Measurements from ENCODE around the gene APEH.

Gene APEH

DNA sequence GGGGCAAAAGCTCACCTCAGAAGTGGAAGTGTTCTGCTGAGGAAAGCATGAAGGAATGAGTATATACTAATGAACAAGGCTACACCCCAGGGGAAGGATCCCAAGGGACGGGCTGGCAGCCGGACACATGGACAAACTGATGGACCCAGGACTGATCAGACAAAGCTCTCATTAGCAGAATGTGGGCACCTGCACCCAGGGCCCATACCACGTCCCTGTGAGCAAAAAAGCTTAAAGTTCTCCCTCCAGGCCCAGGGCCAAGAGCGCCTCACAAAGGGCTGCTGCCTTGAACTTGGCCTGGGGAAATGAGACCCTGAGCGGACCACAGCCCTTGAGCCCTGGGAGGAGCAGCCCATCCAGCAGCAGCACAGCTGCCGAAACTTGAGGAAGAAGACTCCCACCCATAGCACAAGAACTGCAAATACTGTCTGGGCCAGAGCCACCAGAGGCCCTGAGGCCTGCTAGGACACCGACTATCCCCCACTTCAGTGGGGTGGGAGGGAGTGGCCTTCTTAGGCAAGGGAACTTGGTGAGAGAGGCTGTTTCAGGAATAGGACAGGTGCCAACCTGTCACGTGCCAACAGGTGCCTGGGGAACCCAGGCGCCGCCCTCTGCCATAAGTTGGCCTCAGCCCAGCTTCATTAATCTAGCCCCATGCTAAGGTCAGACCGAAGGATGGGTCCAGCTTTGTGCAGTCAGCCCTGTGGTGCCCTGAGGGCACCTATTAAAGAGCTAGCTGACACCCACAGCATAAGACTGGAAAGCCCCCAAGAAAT, 51.9 kb downstream of the APEH start:
- no peak for DNase-seq (ENCODE audit: low read depth in 2 of 2)

- DNase-seq (ENCODE audit: low read depth in 2 of 2) = no peak
Observed at GRCh38 chr3:49727154-49727923, 53.2 kb downstream of the APEH start.

DNA sequence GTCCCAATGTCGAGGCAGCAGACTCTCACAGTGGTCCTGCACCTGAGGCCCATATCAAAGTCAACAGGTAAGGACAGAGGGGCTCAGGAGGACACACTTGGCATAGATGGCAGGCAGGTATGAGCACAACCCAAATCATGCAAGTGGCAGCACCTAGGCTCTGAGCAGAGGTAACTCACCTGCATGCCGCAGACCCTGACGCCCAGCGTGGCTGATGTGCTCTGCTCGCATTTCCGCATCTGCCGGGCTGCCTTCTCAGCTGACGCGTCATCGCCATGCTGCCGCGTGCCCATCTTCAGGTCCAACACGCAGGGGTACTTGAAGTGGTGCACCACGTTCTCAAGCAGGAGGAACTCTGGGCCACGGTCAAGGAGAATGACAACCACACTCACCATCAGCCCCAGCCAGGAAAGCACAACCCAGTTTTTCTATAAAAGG, 53.8 kb downstream of the APEH start:
- DNase-seq (ENCODE audit: low read depth in 2 of 2) = no peak

DNA sequence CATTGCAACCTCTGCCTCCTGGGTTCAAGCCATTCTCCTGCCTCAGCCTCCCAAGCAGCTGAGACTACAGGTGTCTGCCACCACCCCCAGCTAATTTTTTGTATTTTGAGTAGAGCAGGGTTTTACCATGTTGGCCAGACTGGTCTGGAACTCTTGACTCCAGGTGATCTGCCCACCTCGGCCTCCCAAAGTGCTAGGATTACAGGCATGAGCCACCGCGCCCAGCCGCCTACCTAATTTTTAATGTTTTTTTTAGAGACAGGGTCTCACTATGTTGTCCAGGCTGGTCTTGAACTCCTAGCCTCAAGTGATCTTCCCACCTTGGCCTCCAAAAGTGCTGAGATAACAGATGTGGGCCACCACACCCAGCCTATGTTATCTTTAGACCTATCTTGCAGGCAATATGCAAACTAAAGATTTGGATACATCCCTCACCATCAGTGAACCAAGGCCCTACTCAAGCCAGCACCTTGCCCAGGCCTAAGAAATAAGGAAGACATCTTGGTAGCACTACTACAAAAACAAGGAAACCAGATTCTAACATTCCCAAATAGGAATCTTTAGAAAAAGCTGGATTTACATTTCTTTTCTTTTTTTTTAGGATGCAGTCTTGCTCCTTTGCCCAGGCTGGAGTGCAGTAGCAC, 55.9 kb downstream of the APEH start:
- DNase-seq (ENCODE audit: low read depth in 2 of 2) = no peak

- DNase-seq (ENCODE audit: low read depth in 2 of 2) = no peak
Observed at GRCh38 chr3:49732597-49732996, 58.4 kb downstream of the APEH start.

GRCh38 chr3:49733551-49733950, 59.4 kb downstream of the APEH start:
- DNase-seq (ENCODE audit: low read depth in 2 of 2) = no peak
